BLaER1 treated with 17β-estradiol and CSF1 and Interleukin-3, amounts not matched to agents 10 nM and 100 nM (cell line): Measurements from ENCODE around the gene RBPJL.

Experiments
- H3K27ac ChIP-seq, 11 experiments: shearing (Covaris generic); formaldehyde crosslinking; 2 replicates each; pipeline ENCODE4 v1.8.1; 2022
- H3K27me3 ChIP-seq, 11 experiments: shearing (Covaris generic); formaldehyde crosslinking; 2 replicates each; pipeline ENCODE4 v1.8.1; 2022
- H3K36me3 ChIP-seq, 11 experiments: shearing (Covaris generic); formaldehyde crosslinking; 2 replicates each; pipeline ENCODE4 v1.8.1; 2022
- H3K4me1 ChIP-seq, 10 experiments: shearing (Covaris generic); formaldehyde crosslinking; 2 replicates each; pipeline ENCODE4 v1.8.1; 2022
- H3K4me2 ChIP-seq, 11 experiments: shearing (Covaris generic); formaldehyde crosslinking; 2 replicates each; pipeline ENCODE4 v1.8.1; 2022
- H3K4me3 ChIP-seq, 10 experiments: shearing (Covaris generic); formaldehyde crosslinking; 2 replicates each; pipeline ENCODE4 v1.8.1; 2022
- H3K9ac ChIP-seq, 11 experiments: shearing (Covaris generic); formaldehyde crosslinking; 2 replicates each; pipeline ENCODE4 v1.8.1; 2022
- H3K9me3 ChIP-seq, 11 experiments: shearing (Covaris generic); formaldehyde crosslinking; replicated peaks in 1 of 11; 2 replicates each; pipeline ENCODE4 v1.8.1; 2022
- H4K20me1 ChIP-seq, 11 experiments: shearing (Covaris generic); formaldehyde crosslinking; 2 replicates each; pipeline ENCODE4 v1.8.1; 2022
- Cebpa-rat ChIP-seq, 11 experiments: shearing (Covaris generic); IDR thresholded peaks; 2 replicates each; pipeline ENCODE4 v1.8.1; 2022

Gene RBPJL

GRCh38 chr20:45306431-45306982 lies at the start of gene RBPJL:
Gene RBPJL (plus strand): TSS chr20:45306840. CDS start chr20:45306923, 83 bp downstream.
- Histone ChIP-seq H3K4me3 (no peak within 1 kb of the TSS), H3K9me3 (peaks cover 0 to 11% (median 4%) of the 10 kb centered on the region in 11 experiments; a peak in 7 of 22 replicates), H3K27ac (no peak within 1 kb of the TSS), H3K4me1 (peaks cover 0 to 46% (median 37%) of the 10 kb centered on the region in 10 experiments; a peak in 14 of 20 replicates), H3K9ac (no peak within 1 kb of the TSS), H3K27me3 (peaks cover 0 to 18% (median 10%) of the 10 kb centered on the region in 11 experiments; a peak in 10 of 22 replicates), H3K36me3 (no peaks in the 10 kb centered on the region), H3K4me2 (peak within 1 kb of the TSS in 6 of 11 experiments; percentile 1 to 66 (median 26); a peak in 7 of 22 replicates), H4K20me1 (no peaks in the 10 kb centered on the region)
- no peak for TF ChIP-seq Cebpa-rat (IDR thresholded peaks at IDR 0.05)

- Histone ChIP-seq H3K4me3 (no peak overlapping the region), H3K27me3 (no peaks in the 10 kb centered on the region), H3K27ac (no peak overlapping the region), H3K4me2 (no peak overlapping the region), H3K9ac (no peak overlapping the region), H3K9me3 (no peaks in the 10 kb centered on the region), H3K36me3 (no peaks in the 10 kb centered on the region), H3K4me1 (peaks cover 0 to 29% (median 9%) of the 10 kb centered on the region in 10 experiments; a peak in 11 of 20 replicates), H4K20me1 (no peaks in the 10 kb centered on the region)
- no peak for TF ChIP-seq Cebpa-rat (IDR thresholded peaks at IDR 0.05)
These were observed 49.5 kb upstream of the RBPJL start for GRCh38 chr20:45257161-45257560.

- Histone ChIP-seq H3K27me3 (no peaks in the 10 kb centered on the region), H3K4me2 (no peak overlapping the region), H3K9me3 (no peaks in the 10 kb centered on the region), H3K36me3 (no peaks in the 10 kb centered on the region), H3K4me3 (no peak overlapping the region), H3K9ac (no peak overlapping the region), H4K20me1 (no peaks in the 10 kb centered on the region), H3K27ac (no peak overlapping the region), H3K4me1 (peaks cover 0 to 29% (median 9%) of the 10 kb centered on the region in 10 experiments; a peak in 11 of 20 replicates)
- TF ChIP-seq Cebpa-rat (IDR thresholded peaks at IDR 0.05), result no peak
These were observed 48.9 kb upstream of the RBPJL start for GRCh38 chr20:45257711-45258110.

- Histone ChIP-seq H4K20me1 (no peaks in the 10 kb centered on the region), H3K9ac (no peak overlapping the region), H3K4me2 (no peak overlapping the region), H3K27me3 (no peaks in the 10 kb centered on the region), H3K4me3 (no peak overlapping the region), H3K27ac (no peak overlapping the region), H3K9me3 (no peaks in the 10 kb centered on the region), H3K36me3 (no peaks in the 10 kb centered on the region), H3K4me1 (peaks cover 0 to 29% (median 9%) of the 10 kb centered on the region in 10 experiments; a peak in 11 of 20 replicates)
- TF ChIP-seq Cebpa-rat (IDR thresholded peaks at IDR 0.05), result no peak
These were observed 48.4 kb upstream of the RBPJL start for GRCh38 chr20:45258259-45258658.

- peaks cover 0 to 27% (median 9%) of the 10 kb centered on the region in 10 experiments; a peak in 11 of 20 replicates for H3K4me1 ChIP-seq
- no peaks in the 10 kb centered on the region for H3K9me3 ChIP-seq
- no peaks in the 10 kb centered on the region for H3K36me3 ChIP-seq
- H3K27ac ChIP-seq, result no peak overlapping the region
- H3K27me3 ChIP-seq, result no peaks in the 10 kb centered on the region
- no peak overlapping the region for H3K9ac ChIP-seq
- H3K4me3 ChIP-seq, result no peak overlapping the region
- H3K4me2 ChIP-seq, result no peak overlapping the region
- no peak for TF ChIP-seq Cebpa-rat (IDR thresholded peaks at IDR 0.05)
- H4K20me1 ChIP-seq, result no peaks in the 10 kb centered on the region
These were observed 48.0 kb upstream of the RBPJL start for GRCh38 chr20:45258664-45259063.

- H3K4me1 ChIP-seq, result no peaks in the 10 kb centered on the region
- no peaks in the 10 kb centered on the region for H3K27me3 ChIP-seq
- no peak overlapping the region for H3K4me3 ChIP-seq
- no peaks in the 10 kb centered on the region for H3K9me3 ChIP-seq
- H3K4me2 ChIP-seq, result no peak overlapping the region
- H3K9ac ChIP-seq, result no peak overlapping the region
- no peaks in the 10 kb centered on the region for H4K20me1 ChIP-seq
- no peaks in the 10 kb centered on the region for H3K36me3 ChIP-seq
- H3K27ac ChIP-seq, result no peak overlapping the region
- no peak for TF ChIP-seq Cebpa-rat (IDR thresholded peaks at IDR 0.05)
These were observed 42.9 kb upstream of the RBPJL start for GRCh38 chr20:45263556-45264266.

- H3K4me3 ChIP-seq, result no peak overlapping the region
- no peak overlapping the region for H3K9ac ChIP-seq
- no peaks in the 10 kb centered on the region for H3K4me1 ChIP-seq
- no peak overlapping the region for H3K4me2 ChIP-seq
- no peaks in the 10 kb centered on the region for H4K20me1 ChIP-seq
- H3K27ac ChIP-seq, result no peak overlapping the region
- no peaks in the 10 kb centered on the region for H3K36me3 ChIP-seq
- H3K27me3 ChIP-seq, result no peaks in the 10 kb centered on the region
- H3K9me3 ChIP-seq, result no peaks in the 10 kb centered on the region
- no peak for TF ChIP-seq Cebpa-rat (IDR thresholded peaks at IDR 0.05)
These were observed 39.7 kb upstream of the RBPJL start for GRCh38 chr20:45266977-45267376.

- TF ChIP-seq Cebpa-rat (IDR thresholded peaks at IDR 0.05), result no peak
- Histone ChIP-seq H3K27me3 (no peaks in the 10 kb centered on the region), H3K27ac (no peak overlapping the region), H3K9ac (no peak overlapping the region), H3K9me3 (no peaks in the 10 kb centered on the region), H3K4me1 (no peaks in the 10 kb centered on the region), H3K4me2 (no peak overlapping the region), H4K20me1 (no peaks in the 10 kb centered on the region), H3K4me3 (no peak overlapping the region), H3K36me3 (no peaks in the 10 kb centered on the region)
These were observed 38.1 kb upstream of the RBPJL start for GRCh38 chr20:45268531-45268930.

- H3K4me3 ChIP-seq, result no peak overlapping the region
- no peaks in the 10 kb centered on the region for H3K9me3 ChIP-seq
- no peaks in the 10 kb centered on the region for H3K27me3 ChIP-seq
- no peak overlapping the region for H3K9ac ChIP-seq
- no peak overlapping the region for H3K27ac ChIP-seq
- no peak overlapping the region for H3K4me2 ChIP-seq
- H4K20me1 ChIP-seq, result no peaks in the 10 kb centered on the region
- no peak for TF ChIP-seq Cebpa-rat (IDR thresholded peaks at IDR 0.05)
- no peaks in the 10 kb centered on the region for H3K4me1 ChIP-seq
- H3K36me3 ChIP-seq, result no peaks in the 10 kb centered on the region
These were observed 37.6 kb upstream of the RBPJL start for GRCh38 chr20:45269056-45269455.
